GM12892 (cell line): ENCODE measurements around the gene THAP12.

Experiments
- DNase-seq: peaks from one replicate; pipeline ENCODE4 v3.0.0; 2011; ENCODE audit not compliant: insufficient read length
- FAIRE-seq: peaks from 2 replicates; lab custom pipeline; 2011; peaks lifted over from hg19 to GRCh38; lab: Jason Lieb, UNC
- POLR2A ChIP-seq: IDR thresholded peaks from 2 replicates; pipeline ENCODE4 v1.6.1; 2011; ENCODE audit warnings: low read depth, low read length, control low read depth
- POLR2AphosphoS5 ChIP-seq: IDR thresholded peaks from 2 replicates; pipeline ENCODE4 v1.6.1; 2011; ENCODE audit warnings: low read depth, low read length, control low read depth
- TAF1 ChIP-seq: IDR thresholded peaks from 2 replicates; pipeline ENCODE4 v1.6.1; 2011; ENCODE audit warnings: low read depth, mild to moderate bottlenecking, control low read depth, low read length, borderline replicate concordance

The THAP12 gene

DNA sequence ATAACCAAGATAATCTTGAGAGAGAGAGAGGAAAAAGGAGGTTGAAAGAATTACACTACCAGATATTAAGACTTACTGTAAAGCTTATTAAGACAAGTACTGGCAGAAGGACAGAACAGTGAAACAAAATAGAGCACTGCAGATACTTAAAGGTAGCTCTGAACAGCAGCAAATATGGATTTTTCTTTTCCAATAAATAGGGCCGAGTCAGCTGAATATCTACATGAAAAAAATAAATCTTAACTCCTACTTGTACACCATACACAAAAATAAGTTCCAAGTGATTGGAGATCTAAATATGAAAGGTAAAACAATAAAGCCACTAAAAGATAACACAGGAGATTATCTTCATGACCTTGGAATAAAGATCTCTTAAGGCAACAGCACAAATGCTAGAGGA, 12.4 kb downstream of the THAP12 start:
- DNase-seq (no peak), FAIRE-seq (no peak)
- TF ChIP-seq POLR2AphosphoS5 (no peak), POLR2A (no peak), TAF1 (no peak)

GRCh38 chr11:76365038-76365679, 15.8 kb downstream of the THAP12 start:
- DNase-seq (no peak), FAIRE-seq (no peak)
- TF ChIP-seq POLR2AphosphoS5 (no peak), POLR2A (no peak), TAF1 (no peak)

DNA sequence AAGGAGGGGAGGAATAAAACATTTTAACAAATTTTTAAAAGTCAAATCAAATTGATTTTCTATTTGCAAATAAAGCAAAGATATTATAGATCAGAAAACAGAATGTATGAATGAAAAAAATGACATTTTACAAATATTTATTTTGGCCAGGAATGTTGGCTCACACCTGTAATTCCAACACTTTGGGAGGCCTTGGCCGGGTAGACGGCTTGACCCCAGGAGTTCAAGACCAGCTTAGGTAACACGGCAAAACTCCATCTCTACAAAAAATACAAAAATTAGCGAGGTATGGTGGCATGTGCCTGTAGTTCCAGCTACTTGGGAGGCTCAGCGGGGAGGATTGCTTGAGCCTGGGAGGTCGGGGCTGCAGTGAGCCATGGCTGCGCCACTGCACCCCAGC, 18.2 kb downstream of the THAP12 start:
- TF ChIP-seq POLR2A (no peak), POLR2AphosphoS5 (no peak), TAF1 (no peak)
- no peak for FAIRE-seq

GRCh38 chr11:76361776-76362175, 19.2 kb downstream of the THAP12 start:
- TF ChIP-seq TAF1 (no peak), POLR2A (no peak), POLR2AphosphoS5 (no peak)

More for the DNA sequence above, 18.2 kb downstream of the THAP12 start:
- DNase-seq: no peak

DNA sequence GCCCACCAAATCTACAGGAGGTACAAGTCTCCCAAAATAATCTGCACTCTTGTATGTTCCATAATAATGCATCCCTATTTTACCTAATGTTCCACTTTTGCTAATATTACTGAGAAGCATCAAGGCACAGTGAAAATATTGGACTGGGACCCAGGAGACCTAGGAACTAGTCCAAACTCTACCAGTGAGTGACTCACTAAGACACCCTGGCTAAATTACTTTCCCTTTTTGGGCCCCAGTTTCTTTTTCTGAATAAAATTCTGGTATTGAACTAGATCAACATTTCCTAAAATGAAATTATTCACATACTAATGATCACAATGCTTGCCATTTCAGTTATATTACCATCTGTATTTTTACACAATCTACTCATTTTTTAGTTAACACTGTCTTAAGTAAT, 19.6 kb downstream of the THAP12 start:
- no peak for TF ChIP-seq TAF1
- TF ChIP-seq POLR2AphosphoS5: no peak
- TF ChIP-seq POLR2A: no peak
- FAIRE-seq: no peak
- no peak for DNase-seq

More at GRCh38 chr11:76361776-76362175, 19.2 kb downstream of the THAP12 start:
- no peak for DNase-seq
- peak; percentile 53 for FAIRE-seq

DNA sequence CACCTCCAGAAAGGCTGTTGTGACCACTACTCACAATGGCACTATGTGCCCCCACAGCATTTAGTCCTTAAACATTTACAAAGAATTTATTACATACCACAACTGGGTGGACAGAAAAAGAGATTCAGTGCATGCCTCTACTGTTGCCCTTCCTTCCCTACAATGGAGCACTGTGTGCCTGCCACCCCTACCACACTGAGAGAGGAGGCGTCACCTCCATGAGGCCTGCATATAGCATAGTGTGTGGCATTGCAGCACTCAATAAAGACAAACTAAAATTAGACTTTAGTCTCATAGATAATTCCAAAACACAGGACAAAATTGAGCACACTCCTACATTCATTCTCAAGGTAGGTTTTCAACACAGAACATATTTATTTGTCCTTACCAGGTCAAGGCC, 25.8 kb downstream of the THAP12 start:
- no peak for DNase-seq
- FAIRE-seq: no peak
- no peak for TF ChIP-seq TAF1
- no peak for TF ChIP-seq POLR2AphosphoS5
- no peak for TF ChIP-seq POLR2A

GRCh38 chr11:76348348-76348747, 32.6 kb downstream of the THAP12 start:
- no peak for DNase-seq
- no peak for FAIRE-seq
- TF ChIP-seq TAF1: no peak
- no peak for TF ChIP-seq POLR2AphosphoS5
- TF ChIP-seq POLR2A: no peak

GRCh38 chr11:76347466-76347865, 33.5 kb downstream of the THAP12 start:
- no peak for DNase-seq
- no peak for FAIRE-seq
- TF ChIP-seq TAF1: no peak
- no peak for TF ChIP-seq POLR2A
- TF ChIP-seq POLR2AphosphoS5: no peak

GRCh38 chr11:76339221-76339620, 41.7 kb downstream of the THAP12 start:
- no peak for FAIRE-seq
- TF ChIP-seq TAF1: no peak
- TF ChIP-seq POLR2AphosphoS5: no peak
- TF ChIP-seq POLR2A: no peak
- no peak for DNase-seq

DNA sequence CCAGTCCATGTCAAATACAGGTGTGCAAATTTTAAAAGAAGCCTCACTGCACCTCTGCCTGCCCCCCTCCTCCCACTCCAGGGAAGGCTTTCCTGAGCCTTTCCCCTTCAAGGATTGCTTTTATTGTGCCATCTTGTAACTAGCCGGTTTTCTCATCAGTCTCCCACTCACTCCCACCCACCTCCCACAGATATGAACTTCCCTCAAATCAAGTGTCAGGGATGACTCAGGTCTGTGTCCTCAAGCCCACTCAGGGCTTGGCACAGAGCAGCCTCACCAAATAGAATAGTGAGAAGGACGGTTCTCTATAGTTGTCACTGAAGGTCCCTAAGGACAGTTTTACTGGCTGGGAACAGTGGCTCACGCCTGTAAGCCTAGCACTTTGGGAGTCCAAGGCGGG, 43.0 kb downstream of the THAP12 start:
- DNase-seq (no peak), FAIRE-seq (no peak)
- TF ChIP-seq POLR2A (no peak), TAF1 (no peak), POLR2AphosphoS5 (no peak)

DNA sequence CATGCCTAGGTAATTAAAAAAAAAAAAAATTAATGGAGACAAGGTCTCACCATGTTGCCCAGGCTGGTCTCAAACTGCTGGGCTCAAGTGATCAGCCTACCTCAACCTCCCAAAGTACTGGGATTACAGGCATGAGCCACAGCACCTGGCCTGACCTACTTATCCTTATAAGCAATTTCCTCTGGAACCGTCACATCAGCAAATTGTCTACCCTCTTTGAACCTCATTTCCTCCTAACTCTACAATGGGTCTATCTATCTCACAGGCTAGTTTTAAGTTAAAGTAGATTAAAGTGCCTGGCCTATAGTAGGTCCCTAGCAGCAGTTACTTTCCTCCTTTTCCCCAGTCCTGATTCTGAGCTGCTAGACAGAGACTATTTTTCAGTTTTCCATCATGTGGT, 43.5 kb downstream of the THAP12 start:
- DNase-seq (no peak), FAIRE-seq (no peak)
- TF ChIP-seq TAF1: no peak
- TF ChIP-seq POLR2A: no peak
- no peak for TF ChIP-seq POLR2AphosphoS5

DNA sequence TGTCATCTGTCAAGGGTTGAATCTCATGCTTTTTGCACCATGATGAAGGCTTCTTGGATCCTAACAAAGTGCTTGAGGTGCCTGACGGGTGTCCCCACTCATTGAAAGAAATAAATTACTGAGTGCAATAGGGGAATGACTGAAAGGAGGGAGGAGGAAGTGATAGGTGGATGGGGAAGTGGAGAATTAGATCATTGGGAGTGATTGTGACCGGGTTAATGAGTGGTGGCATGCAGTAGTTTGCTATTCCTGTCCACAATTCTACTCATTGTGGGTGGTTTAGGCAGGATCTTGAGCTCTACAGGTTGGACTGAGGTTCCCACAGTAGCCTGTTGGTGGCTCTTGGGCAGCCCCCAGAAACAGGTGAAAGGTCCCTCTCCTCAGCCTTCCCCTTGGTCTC, 44.3 kb downstream of the THAP12 start:
- DNase-seq (no peak), FAIRE-seq (no peak)
- TF ChIP-seq POLR2AphosphoS5: no peak
- no peak for TF ChIP-seq POLR2A
- no peak for TF ChIP-seq TAF1
